ENCODE results near the gene KIF21A.
A peak's percentile ranks its signal among the peaks of the same experiment; 100 is the strongest.

The KIF21A gene

DNA sequence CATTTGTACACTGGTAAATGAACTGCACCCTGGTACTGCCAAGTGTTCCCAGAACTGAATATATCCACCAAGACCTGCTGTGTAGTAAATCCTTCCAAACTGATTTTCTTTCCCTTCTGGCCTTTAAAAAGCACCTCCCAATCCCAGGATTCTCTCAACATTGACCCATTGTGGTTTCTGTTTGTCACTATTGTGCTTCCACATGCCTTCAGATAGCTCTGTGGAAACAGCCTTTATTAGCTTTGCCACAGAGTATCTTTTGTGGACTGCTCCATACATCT lies 949 bp upstream of the KIF21A start:
- H3K4me3 ChIP-seq (ENCODE audit: insufficient read depth, low read length, poor library complexity, severe bottlenecking), result peak overlapping the region; percentile 59
- peaks cover 12% of the 10 kb centered on the region; the same call in 1 of the 2 replicates for H4K20me1 ChIP-seq (ENCODE audit: low read depth, low read length)
- peak overlapping the region; percentile 85 for H3K4me2 ChIP-seq (ENCODE audit: low read depth, low read length, poor library complexity, severe bottlenecking)
- no peak for TF ChIP-seq EZH2phosphoT487 (conservative IDR thresholded peaks at IDR 0.05; ENCODE audit: low read length)
- TF ChIP-seq, protein P1, sequence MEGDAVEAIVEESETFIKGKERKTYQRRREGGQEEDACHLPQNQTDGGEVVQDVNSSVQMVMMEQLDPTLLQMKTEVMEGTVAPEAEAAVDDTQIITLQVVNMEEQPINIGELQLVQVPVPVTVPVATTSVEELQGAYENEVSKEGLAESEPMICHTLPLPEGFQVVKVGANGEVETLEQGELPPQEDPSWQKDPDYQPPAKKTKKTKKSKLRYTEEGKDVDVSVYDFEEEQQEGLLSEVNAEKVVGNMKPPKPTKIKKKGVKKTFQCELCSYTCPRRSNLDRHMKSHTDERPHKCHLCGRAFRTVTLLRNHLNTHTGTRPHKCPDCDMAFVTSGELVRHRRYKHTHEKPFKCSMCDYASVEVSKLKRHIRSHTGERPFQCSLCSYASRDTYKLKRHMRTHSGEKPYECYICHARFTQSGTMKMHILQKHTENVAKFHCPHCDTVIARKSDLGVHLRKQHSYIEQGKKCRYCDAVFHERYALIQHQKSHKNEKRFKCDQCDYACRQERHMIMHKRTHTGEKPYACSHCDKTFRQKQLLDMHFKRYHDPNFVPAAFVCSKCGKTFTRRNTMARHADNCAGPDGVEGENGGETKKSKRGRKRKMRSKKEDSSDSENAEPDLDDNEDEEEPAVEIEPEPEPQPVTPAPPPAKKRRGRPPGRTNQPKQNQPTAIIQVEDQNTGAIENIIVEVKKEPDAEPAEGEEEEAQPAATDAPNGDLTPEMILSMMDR (IDR thresholded peaks at IDR 0.05; ENCODE audit: insufficient read depth, low read length, poor library complexity, severe bottlenecking), result no peak
- no peaks in the 10 kb centered on the region for H3K36me3 ChIP-seq (ENCODE audit: low read length)
- no peaks in the 10 kb centered on the region for H3K27me3 ChIP-seq (ENCODE audit: low read length)
- H2AFZ ChIP-seq (ENCODE audit: low read depth, low read length, severe bottlenecking), result peak overlapping the region; percentile 82
- H3K27ac ChIP-seq (ENCODE audit: low read depth, low read length), result no peak overlapping the region
- no peaks in the 10 kb centered on the region for H3K9me3 ChIP-seq (ENCODE audit: insufficient read depth, low read length)
- 0 out of 2 replicates have a peak, but pooled peaks cover 17% of the 10 kb centered on the region for H3F3A ChIP-seq (ENCODE audit: insufficient read depth)
- H3K9me2 ChIP-seq (replicated peaks; ENCODE audit: insufficient read depth, low read length), result no peaks in the 10 kb centered on the region
- H3K79me2 ChIP-seq (ENCODE audit: insufficient read depth, low read length), result no peaks in the 10 kb centered on the region; the same call in 1 of the 2 replicates
- H3K9ac ChIP-seq (ENCODE audit: low read length), result peak overlapping the region; percentile 77

DNA sequence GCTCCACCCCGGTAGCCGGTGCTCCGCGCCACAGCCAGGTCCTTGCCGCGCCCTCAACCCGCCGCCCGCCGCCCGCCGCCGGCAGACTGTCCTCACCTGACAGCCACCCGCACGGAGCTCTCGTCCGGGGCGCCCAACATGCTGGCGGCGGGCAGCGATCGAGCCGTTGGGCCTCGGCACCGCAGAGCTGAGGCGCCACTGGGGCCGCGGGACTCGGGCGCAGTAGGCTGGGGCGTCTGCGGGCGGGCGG lies 164 bp downstream of the KIF21A start:
- Histone ChIP-seq H3K27me3 (ENCODE audit: low read length) (no peaks in the 10 kb centered on the region), H3K36me3 (ENCODE audit: low read length) (no peaks in the 10 kb centered on the region; the same call in 1 of the 2 replicates), H3K4me2 (ENCODE audit: low read depth, low read length, poor library complexity, severe bottlenecking) (peak overlapping the region; percentile 85), H3K79me2 (ENCODE audit: insufficient read depth, low read length) (no peaks in the 10 kb centered on the region; the same call in 1 of the 2 replicates), H3F3A (ENCODE audit: insufficient read depth) (0 out of 2 replicates have a peak, but pooled peaks cover 17% of the 10 kb centered on the region), H2AFZ (ENCODE audit: low read depth, low read length, severe bottlenecking) (peak overlapping the region; percentile 83), H3K9me3 (ENCODE audit: insufficient read depth, low read length) (no peaks in the 10 kb centered on the region), H3K9me2 (replicated peaks; ENCODE audit: insufficient read depth, low read length) (no peaks in the 10 kb centered on the region), H4K20me1 (ENCODE audit: low read depth, low read length) (peaks cover 12% of the 10 kb centered on the region; the same call in 1 of the 2 replicates), H3K4me3 (ENCODE audit: insufficient read depth, low read length, poor library complexity, severe bottlenecking) (peak overlapping the region; percentile 59), H3K27ac (ENCODE audit: low read depth, low read length) (peak overlapping the region; percentile 46), H3K9ac (ENCODE audit: low read length) (peak overlapping the region; percentile 77)
- TF ChIP-seq, protein P1 (IDR thresholded peaks at IDR 0.05; ENCODE audit: insufficient read depth, low read length, poor library complexity, severe bottlenecking), result no peak
- TF ChIP-seq EZH2phosphoT487 (conservative IDR thresholded peaks at IDR 0.05; ENCODE audit: low read length), result no peak

DNA sequence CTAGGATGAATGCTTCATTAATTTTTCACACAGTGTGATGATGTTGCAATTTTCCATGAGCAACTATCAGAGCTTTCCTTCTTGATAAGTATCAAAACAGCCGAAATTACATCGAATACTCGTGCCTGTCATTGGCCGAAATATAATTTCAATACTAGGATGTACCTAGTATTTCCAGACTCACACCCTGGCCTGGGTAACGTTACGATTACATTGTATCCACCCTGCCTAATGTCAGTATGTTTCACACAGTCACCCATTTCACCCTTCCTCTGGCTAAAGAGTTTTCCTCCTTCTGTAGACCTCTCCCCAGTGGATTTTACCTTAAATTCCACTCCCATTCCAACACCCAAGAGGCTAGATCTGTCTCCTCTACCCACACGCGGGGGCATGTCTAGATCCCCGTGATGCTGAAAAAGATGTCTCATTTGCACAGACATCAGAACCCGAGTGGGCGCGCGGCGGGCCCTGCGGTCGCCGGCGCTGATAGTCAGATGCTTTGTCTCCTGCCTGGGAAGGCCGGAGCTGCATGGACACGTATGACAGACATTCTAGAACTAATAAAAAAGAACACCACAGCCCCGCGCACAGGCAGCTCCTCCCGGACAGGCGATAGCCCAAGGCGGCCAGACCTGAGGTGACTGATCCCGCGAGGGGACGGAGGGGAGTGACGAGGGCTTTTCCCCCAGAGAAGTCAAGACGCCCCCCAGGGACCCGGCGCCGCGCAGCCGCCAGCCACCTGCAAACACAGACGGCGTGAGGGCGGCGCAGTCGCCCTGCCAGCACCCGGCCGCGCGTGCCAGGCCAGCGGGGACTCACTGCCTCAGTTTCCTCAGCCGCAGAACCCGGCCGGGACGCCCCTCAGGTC lies 723 bp downstream of the KIF21A start:
- H3K36me3 ChIP-seq (ENCODE audit: low read length), result no peaks in the 10 kb centered on the region; the same call in 1 of the 2 replicates
- H4K20me1 ChIP-seq (ENCODE audit: low read depth, low read length), result peaks cover 12% of the 10 kb centered on the region; the same call in 1 of the 2 replicates
- H3K9me2 ChIP-seq (replicated peaks; ENCODE audit: insufficient read depth, low read length), result no peaks in the 10 kb centered on the region
- peak overlapping the region; percentile 46 for H3K27ac ChIP-seq (ENCODE audit: low read depth, low read length)
- no peak for TF ChIP-seq EZH2phosphoT487 (conservative IDR thresholded peaks at IDR 0.05; ENCODE audit: low read length)
- TF ChIP-seq, protein P1 (IDR thresholded peaks at IDR 0.05; ENCODE audit: insufficient read depth, low read length, poor library complexity, severe bottlenecking), result no peak
- no peaks in the 10 kb centered on the region for H3K9me3 ChIP-seq (ENCODE audit: insufficient read depth, low read length)
- peak overlapping the region; percentile 85 for H3K4me2 ChIP-seq (ENCODE audit: low read depth, low read length, poor library complexity, severe bottlenecking)
- H2AFZ ChIP-seq (ENCODE audit: low read depth, low read length, severe bottlenecking), result peak overlapping the region; percentile 83
- H3K4me3 ChIP-seq (ENCODE audit: insufficient read depth, low read length, poor library complexity, severe bottlenecking), result peak overlapping the region; percentile 59
- H3K79me2 ChIP-seq (ENCODE audit: insufficient read depth, low read length), result no peaks in the 10 kb centered on the region; the same call in 1 of the 2 replicates
- peak overlapping the region; percentile 77 for H3K9ac ChIP-seq (ENCODE audit: low read length)
- H3F3A ChIP-seq (ENCODE audit: insufficient read depth), result 0 out of 2 replicates have a peak, but pooled peaks cover 17% of the 10 kb centered on the region
- H3K27me3 ChIP-seq (ENCODE audit: low read length), result no peaks in the 10 kb centered on the region

All from SU-DHL-6 (cell line).